Activated T-cell treated with anti-CD3 and anti-CD28 coated beads for 48 hours (primary cell): Measurements from ENCODE around the gene MLX.
"Not testable (repeated sequence)": the region's sequence is repeated elsewhere in the genome, so short reads cannot be mapped to it uniquely, and the experiment has no call there.

ENCODE experiments used
- DNase-seq: peaks from one replicate; pipeline ENCODE4 v3.0.0-alpha.2; 2020; ENCODE audit warnings: low read depth

MLX gene

GRCh38 chr17:42536372-42537155 lies 30.3 kb upstream of the MLX start:
- DNase-seq: peak; percentile 75

- DNase-seq: no peak
These were observed 29.6 kb upstream of the MLX start for GRCh38 chr17:42537156-42537805.

- no peak for DNase-seq
These were observed 29.0 kb upstream of the MLX start for GRCh38 chr17:42537826-42538451.

- no peak for DNase-seq
These were observed 28.4 kb upstream of the MLX start for GRCh38 chr17:42538482-42538881.

GRCh38 chr17:42540558-42540957 lies 26.3 kb upstream of the MLX start:
- DNase-seq: not testable (repeated sequence)

- DNase-seq: no peak
These were observed 25.7 kb upstream of the MLX start for GRCh38 chr17:42541041-42541833.

- DNase-seq: no peak
These were observed 23.5 kb upstream of the MLX start for GRCh38 chr17:42543190-42544079.

- DNase-seq: no peak
These were observed 22.0 kb upstream of the MLX start for GRCh38 chr17:42544874-42545283.

GRCh38 chr17:42545755-42546505 lies 21.0 kb upstream of the MLX start:
- DNase-seq: not testable (repeated sequence)

- DNase-seq: no peak
These were observed 19.9 kb upstream of the MLX start for GRCh38 chr17:42547001-42547461.

- no peak for DNase-seq
These were observed 19.2 kb upstream of the MLX start for GRCh38 chr17:42547698-42548069.

- DNase-seq: peak; percentile 74
These were observed 18.6 kb upstream of the MLX start for GRCh38 chr17:42548070-42548837.

- DNase-seq: no peak
These were observed 17.7 kb upstream of the MLX start for GRCh38 chr17:42548993-42549755.

- not testable (repeated sequence) for DNase-seq
These were observed 14.2 kb upstream of the MLX start, which contains the start of gene HSD17B1 for GRCh38 chr17:42552736-42553135. TSS of gene HSD17B1 (plus strand) at chr17:42552923. CDS start at chr17:42552934, 11 bp downstream.

- DNase-seq: no peak
These were observed 13.6 kb upstream of the MLX start for GRCh38 chr17:42553161-42553818.

GRCh38 chr17:42553866-42554249 lies 13.0 kb upstream of the MLX start:
- no peak for DNase-seq

- DNase-seq: peak; percentile 80
These were observed 12.4 kb upstream of the MLX start for GRCh38 chr17:42554250-42555121.
